HL-60/S4 treated with phorbol 12-myristate 13-acetate at 8.2 ng/mL for 4 days and 3 days (cell line): ENCODE results near the gene ADGRA1.

ENCODE experiments used
- in situ Hi-C: fragments of 300-500 bp; cut with MboI; formaldehyde crosslinking; loops from 2 replicates; pipeline ENCODE4 v1.15.0; 2022; ENCODE audit warnings: low sequenced_read_pairs

Gene ADGRA1

DNA sequence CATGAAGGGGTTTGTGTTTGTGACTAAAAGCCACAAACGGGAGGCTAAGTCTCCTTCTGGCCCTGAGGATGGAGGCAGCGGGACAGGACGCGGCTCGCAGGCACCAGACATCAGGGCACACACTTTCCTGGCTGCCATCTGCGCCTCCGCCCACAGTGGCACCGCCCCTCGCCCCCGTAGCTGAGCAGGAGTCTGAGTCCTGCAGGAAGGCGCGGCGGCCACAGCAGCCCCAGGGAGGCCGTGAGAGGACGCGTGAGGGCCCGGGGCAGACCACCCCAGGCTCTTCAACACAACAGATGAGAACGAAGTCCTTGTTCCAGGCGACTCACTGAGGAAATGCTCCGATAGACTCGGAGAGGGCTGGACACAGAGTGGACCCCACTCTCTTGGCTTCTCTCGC lies 6.6 kb downstream of the ADGRA1 start:
- in situ Hi-C loops: no loop called here

DNA sequence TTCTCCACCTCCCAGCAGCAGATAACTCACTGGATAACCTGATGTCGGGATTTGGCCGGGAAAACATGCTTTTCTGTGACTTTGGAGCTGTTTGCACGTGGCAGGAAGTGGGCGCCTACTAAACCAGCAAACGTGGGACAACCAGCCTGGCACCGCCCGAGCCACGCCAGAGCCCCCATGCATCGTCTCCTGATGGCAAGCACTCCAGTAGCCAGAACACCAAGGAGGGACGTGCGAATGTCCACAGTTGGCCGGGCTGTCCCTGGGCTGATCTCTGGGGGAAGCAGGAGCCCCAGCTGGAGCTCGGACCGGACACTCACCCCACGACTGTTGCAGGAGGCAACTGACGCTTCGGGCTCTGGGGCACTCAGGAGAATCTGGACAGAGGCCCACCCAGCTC lies 7.1 kb downstream of the ADGRA1 start:
- in situ Hi-C loops: no loop called here

DNA sequence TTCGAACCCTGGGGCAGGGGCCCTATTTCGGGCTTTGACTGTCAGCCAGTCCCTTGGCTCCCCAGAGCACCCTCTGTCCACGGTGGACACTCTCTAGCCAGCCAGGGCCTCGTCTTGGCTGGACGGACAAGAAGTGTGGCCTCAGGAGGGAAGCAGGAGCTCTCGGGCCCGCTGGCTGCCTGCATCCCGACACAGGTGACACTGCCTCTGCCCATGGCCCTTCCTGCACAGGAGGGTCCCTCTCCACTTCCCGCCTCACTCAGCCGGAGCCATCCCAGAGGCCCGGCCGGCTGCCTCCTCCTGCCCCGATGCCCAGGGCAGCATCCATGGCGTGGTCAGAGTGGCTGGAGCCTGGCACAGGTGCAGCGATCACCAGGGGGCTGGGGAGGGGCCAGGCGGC lies 7.9 kb downstream of the ADGRA1 start:
- in situ Hi-C loops: no loop called here

DNA sequence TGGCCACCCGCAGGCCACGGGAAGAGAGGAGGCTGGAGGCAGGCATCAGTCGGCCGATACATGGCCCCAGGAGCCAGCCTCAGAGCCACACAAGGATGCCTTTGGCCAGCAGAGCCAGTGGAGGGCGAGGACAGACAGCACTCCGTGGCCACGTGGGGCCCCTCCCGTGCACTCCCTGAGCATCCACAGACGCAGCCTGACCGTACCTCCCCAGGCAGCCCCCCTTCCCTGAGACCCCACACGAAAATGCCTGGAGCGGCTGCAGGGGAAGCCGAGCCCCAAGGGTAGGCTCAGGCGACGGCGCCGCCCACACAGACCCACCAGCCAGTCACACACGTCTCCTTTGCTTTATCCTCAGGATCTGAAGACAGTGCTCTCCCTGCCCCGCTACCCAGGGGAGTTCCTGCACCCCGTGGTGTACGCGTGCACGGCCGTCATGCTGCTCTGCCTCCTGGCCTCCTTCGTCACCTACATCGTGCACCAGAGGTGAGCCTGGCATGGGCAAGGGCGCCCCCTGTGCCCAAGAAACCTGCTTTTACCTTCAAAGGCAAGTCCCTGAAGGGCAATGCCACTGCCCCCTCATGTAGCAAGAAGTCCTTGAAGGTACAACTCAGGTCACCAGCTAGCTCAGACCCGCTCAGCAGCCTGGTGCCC lies 9.0 kb downstream of the ADGRA1 start:
- in situ Hi-C loops: no loop called here

DNA sequence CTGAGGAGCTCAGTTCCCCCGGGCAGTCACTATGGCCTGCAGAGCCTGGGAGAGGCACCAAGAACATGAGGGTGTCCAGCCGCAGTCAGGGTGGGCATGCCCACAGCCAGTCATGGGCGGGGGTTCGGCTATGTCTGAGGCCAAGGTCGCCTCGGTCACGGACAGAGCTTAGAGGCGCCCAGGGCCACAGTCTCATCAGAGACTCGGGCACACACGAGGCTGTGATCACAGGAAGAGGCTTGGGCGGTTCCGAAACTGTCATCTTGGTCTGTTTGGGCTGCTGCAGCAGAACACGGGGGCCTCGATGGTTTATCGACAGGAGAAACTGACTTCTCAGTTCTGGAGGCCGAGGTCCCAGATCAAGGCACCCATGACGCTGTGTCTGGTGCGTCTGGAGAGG lies 9.7 kb downstream of the ADGRA1 start:
- in situ Hi-C loops: no loop called here

DNA sequence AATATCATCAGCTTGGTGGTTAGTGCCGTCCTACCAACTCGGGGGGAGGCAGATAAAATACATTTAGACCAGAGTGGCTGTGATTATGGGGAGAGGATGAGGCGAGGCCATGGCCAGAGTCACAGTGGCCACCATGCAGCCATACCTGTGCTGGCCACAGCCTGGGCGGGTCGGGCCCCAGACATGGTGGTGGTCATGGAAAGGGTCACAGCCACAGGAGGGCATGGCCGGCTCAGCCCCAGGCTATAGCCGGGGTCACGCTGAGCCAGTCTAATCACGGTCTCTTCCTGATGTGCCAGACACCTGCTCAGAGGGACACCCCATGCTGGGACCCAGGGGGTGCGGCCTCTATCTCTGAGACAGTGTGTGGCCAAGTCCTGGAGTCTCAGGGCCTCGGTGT lies 10.2 kb downstream of the ADGRA1 start:
- in situ Hi-C loops: no loop called here

DNA sequence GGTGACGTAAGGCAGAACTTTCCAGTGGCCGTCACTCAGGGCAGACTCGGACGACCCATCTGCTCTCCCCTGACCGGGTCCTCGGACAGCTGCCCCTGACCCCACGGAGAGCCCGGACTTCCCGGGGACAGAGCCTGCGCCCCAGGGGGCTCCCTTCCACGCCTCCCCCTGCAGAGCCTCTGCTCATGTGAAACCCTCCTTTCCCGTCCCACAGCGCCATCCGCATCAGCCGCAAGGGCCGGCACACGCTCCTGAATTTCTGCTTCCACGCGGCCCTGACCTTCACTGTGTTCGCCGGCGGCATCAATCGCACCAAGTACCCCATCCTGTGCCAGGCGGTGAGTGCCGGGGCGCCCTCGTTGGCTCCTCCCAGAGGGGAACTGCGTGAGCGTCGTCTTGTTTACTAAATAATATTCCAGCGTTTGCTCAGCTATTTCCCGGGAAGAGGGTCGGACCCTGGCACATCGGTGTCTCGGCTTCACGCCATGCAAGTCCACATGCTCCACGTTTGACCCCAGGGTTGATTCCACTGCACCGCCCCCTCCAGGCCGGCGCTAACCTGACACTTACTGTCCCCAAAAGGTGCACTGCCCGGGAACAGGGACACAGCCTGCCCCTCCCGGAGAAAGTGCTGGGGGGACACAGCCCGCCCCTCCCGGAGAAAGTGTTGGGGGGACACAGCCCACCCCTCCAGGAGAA lies 10.9 kb downstream of the ADGRA1 start:
- in situ Hi-C loops: no loop called here

DNA sequence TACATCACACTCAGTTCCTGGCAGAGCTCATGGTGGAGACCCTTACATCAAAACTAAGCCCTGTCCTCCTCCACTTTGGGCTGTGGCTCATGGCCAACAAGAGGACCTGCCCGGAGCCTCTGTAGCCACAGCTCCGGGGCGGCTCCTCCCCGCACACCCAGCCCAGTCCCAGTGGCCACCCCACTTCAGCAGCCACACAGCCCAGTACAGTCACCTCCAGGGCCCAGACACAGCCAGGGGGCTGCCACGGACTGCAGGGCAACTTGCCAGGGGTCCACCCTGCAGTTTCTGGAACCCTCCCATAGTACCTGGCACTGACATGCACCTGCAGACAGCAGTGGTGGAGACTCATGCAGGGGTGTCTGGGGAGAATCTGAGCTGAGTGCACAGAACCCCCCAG lies 11.8 kb downstream of the ADGRA1 start:
- in situ Hi-C loops: no loop called here

DNA sequence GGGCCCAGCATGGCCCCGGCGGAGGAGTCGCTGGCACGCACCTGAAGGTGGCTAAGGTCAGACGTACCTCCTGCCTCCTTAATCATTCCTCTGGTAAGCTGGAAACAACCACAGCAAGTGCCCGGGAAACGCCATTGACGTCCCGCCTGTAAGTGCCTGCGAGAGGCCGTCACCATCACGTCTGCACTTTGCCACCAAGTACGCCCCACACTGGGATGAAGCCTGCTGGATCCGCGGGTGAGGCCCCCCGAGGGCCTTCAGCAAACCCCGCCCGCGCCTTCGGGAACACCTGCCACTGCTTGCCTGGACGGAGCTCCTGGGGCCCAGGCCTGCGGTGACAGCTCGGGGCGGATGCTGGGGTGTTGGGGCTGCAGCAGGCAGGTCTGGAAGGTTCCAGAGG lies 12.5 kb downstream of the ADGRA1 start:
- in situ Hi-C loops: no loop called here

DNA sequence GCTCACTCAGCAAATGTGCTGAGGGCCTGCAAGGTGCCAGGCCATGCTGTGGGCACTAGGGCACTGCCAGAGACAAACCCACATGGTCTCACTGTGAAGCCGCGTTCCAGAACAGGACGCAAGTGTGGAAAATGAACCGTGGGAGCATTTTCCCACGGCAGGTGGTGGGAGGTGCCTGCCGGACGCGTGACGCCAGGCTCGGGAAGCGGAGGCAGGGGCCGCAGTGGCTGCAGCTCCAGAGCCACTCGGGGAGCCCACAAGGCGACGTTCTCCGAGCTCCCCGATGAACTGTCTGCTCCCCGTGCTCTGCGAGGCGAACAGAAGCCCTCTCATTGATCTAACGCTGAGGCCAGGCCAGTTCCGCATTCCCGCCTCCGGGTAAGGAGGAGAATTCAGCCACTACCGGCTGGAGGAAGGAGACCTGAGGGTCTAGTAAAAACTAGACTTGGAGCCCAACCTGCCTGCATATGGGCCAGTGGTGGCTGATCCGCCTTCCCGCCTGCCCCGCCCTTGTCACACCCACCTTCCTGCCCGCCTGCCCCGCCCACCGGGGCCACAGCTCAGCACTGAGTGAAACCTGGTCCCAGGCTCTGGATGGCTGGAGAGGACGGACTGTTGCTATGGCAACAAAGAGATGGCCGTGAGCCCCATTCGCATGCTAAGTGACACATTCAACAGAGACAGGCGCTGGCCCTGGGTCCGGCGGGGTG lies 13.1 kb downstream of the ADGRA1 start:
- in situ Hi-C loops: no loop called here

DNA sequence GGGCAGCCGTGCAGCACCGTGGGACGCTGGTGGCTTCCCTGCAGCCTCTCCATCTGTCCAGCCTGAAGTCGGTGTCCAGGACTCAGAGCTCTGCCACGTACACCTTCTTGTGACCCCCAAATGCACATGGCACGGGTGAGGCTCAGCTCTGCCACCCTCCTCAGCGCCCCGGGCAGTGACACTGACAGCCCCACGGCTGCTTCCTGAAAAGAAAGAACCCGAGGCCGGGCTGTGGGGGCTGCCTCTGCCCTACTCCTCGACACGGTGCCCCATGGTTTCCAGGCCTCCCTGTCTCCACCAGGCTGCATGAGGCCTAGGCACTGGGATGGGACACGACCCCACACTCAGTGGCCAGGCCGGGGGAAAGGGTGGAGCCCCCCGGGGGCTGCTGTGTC lies 13.7 kb downstream of the ADGRA1 start:
- in situ Hi-C loops: no loop called here

DNA sequence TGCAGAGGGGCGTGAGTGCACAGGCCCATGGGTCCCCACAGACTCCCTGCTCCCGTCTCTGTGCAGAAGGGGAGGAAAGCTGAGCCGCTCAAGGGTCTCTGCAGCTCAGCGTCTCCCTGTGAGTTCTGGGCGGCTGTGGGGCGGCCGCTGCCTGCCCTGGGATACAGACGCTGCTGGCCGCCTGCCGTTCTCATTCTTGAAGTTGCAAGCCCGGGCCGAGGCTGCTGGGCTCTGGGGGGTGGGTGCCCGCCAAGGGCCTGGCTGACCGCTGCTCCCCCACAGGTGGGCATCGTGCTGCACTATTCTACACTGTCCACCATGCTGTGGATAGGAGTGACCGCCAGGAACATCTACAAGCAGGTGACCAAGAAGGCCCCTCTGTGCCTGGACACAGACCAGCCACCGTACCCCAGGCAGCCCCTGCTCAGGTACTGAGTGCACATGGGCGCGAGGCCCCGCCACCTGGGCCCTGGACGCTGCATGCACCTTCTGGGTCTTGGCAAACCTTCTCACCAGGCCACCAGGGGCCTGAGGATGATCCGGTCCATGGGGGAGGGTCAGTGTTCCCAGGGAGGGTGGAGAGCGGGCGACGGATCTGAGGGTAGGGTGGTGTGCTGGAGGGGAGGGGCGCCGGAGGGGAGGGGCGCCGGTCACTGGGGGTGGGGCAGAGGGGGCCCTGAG lies 14.8 kb downstream of the ADGRA1 start:
- in situ Hi-C loops: no loop called here

DNA sequence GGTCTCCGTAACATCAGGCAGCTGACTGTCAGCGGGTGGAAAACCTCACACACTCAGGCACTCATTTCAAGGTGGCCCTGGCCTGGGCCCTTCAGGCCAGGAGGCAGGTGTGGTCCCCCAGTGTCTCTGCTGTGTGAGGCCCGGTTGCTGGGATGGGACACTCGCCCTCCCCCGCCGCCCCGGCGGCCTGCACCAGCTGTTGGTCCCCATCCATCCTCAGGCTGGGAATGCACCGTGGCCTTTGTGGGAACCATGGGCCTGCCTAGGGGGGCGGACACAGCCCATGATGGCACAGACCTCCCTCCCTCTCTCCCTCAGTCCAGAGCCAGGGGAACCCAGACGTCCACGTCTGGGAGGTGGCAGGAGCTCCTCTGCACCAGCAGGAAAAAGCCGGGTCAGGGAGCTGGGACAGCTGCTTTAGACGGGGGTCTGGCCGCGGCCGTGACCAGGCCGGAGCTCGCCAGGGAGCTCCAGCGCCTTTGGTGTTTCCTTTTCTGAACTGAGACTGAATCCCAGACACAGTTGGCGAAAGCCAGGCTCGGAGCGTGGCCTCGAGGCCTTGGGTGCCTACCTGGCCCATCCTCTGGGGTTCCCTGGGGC lies 15.7 kb downstream of the ADGRA1 start:
- in situ Hi-C loops: no loop called here

DNA sequence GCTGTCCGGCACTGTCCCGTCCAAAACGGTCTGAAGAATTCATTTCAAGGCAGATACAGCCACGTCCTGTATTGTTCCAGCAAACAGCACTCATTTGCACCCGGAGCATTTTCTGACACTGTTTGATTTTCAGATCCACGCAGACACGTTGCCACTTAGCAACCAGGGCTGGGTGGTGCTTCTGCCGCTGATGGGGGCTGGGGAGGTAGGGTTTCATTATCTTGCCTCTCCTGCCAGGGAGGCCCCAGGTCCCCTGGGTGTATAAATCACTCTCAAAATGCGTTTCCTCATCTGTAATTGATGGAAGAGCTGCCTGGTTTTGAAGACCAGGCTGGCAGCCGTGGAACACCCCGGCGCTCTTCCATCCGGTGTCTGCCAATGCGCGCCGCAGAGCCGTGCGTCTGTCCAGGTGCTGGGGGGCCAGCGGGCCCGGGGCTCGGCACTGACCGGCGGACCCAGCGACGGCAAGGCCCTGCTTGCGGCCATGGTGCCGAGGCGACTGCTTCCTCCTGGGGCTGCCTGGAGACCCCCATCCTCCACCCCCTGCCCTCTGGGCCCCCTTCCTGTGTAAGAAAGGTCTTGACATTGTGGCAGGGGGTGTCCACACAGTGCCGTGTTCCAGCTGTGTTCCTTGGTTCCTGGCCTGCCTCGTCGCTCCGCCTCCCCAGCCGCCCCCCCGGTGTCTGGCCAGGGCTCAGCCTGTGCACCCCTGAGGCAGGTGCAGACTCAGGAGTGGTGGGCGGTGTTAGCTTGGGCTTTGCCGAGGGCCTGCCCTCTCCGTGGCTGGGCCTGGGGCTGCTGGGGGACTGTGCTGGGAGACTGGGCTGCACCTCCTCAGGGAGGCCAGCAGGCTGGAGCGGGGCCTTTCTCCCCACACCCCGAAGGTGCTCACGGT lies 16.6 kb downstream of the ADGRA1 start:
- in situ Hi-C loops: no loop called here

DNA sequence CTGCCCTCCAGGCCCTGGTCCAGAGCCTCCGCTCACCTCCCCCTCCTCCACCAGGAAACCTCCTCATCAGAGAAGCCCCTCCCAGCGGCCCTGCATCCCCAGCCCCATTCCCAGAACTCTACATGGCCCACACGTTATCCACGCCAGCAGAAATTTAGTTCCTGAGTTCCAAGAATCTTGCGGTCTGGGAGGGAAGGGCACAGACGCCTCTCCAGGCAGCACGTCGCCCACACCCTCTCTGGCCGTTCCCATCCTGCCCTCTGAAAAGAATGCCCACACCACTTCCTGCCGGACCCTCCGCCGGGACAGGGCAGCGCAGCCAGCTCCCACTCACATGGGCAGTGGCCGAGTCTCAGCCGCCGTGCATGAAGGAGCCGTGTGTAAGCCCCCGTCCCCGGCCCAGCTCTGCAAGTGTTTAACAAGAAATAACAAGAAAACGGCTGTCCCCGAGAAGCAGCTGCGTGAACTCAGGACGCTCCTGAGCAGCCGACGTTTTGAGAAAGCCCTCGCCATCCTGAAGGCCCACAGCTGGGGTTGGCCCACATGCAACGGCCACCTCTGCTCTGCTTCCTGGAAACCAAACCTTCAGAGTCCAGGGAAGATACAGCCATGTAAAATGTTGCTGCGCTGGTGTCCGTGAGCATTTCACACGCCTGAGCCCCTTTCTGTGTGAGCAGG lies 17.4 kb downstream of the ADGRA1 start:
- in situ Hi-C loops: no loop called here

DNA sequence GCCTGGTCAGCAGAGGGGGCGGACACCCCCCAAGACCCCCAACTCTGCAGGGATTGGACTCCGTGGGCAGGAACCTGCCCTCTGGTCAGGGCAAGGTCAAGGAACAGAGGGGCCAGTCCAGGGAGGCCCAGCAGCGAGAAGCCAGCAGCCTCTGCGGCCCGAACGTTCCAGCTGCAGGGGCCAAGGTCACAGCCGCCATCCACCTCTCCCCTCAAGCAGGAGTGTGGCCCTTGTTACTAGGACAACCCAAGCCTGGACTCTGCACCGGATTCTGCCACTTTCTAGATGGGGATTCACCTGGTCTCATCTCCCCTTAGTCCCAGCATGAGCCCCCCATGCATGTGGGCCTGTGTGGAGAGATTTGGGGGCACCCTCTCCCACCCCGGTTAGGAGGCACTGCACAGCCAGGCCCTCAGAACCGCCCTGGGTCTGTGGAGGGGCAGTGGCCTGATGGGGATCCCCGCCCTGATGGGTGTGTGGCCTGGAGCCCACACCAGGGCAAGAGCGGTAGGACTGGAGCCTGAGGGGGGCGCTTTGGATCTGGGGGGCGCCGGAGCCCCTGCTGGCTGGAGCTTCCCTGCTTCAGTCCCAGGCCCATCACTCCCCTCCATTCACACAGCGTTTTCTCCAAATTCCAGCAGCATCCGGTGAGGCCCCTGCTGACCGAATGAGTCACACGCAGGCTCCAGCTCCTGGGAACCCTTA lies 18.1 kb downstream of the ADGRA1 start:
- in situ Hi-C loops: no loop called here

DNA sequence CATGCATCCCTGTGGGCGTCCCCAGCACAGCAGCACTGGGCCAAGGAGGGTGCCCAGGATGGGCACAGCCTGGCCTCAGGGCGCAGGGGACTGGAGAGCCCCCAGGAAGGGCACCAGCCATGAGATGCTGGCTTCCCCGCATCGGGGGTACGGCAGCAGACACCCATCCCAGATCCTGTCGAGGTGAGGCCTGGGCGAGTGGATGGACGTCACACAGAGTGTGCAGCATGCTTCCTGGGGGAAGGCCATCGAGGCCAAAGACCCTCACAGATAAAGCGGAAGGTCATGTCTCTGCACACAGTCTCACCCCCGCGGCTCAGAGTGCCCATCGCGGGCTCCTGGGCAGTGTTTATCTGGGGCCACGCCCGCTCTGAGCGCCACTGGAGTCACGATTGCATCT lies 18.8 kb downstream of the ADGRA1 start:
- in situ Hi-C loops: no loop called here

DNA sequence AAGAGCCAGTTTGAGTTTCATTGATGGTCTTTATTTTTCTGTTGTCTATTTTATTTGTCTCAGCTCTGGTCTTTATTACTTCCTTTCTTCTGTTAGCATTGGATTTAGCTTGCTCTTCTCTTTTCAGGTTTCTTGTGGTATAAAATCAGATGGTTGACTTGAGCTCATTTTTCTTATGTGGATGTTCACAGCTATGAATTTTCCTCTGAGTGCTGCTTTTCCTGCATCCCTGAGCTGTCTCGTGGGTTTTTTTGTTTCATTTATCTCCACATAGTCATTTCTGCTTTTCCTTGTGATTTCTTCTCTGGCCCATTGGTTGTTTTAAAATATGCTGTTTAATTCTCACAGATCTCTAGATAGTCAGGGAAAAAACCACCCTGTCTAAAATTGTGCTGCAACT lies 19.7 kb downstream of the ADGRA1 start:
- in situ Hi-C loops: no loop called here

DNA sequence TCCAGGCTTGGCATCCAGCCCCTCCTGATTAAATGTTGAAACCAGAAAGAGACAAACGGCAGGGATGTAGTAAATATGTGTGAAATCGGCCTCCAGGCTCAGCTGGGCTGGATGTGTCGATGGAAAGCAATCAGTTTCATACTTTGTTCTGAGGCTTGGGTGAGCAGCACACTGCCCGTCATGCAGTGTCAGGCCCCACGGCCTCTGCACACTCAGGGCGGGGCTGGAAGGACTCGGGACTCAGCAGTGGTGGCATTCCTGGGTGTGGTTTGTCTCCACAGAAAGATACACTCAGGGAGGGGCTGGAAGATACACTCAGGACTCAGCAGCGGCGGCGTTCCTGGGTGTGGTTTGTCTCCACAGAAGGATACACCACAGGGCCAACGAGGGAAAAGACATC lies 22.0 kb downstream of the ADGRA1 start:
- in situ Hi-C loops: no loop called here
